Naive thymus-derived CD8-positive, alpha-beta T cell (primary cell): ENCODE results near the gene LIPC. TPM values are rescaled to one million over a fixed set of nuclear protein-coding genes. Genes with fewer than 3 reads are reported as not detected.
A peak's percentile ranks its signal among the peaks of the same experiment; 100 is the strongest.

Experiments
- ATAC-seq, 2 donors: fragments of 150-1000 bp; cut with Tn5 transposase in 1 of 2; sonication (Bioruptor Pico), chemical (Tn5 transposase) in 1 of 2; 1 replicate in 1 of 2; 2 replicates in 1 of 2; pipeline ENCODE4 v1.10.0; 2021; ENCODE audit warnings: mild to moderate bottlenecking in 2 of 2, moderate library complexity in 2 of 2
- POLR2A ChIA-PET: fragments of 350-600 bp; sonication (Branson Sonifier 250); formaldehyde crosslinking; loops from one replicate; lab custom pipeline; 2021; ENCODE audit warnings: antibody characterized with exemption; lab: Charles Lee
- DNase-seq, 10 donors: peaks; one replicate each; pipeline versions ENCODE4 v3.0.0 to v3.0.0-alpha.2; 2020 to 2022
- H3K27ac Mint-ChIP-seq, 10 donors: one replicate each; pipeline ENCODE4 v1.8.0; 2020 to 2022; ENCODE audit warnings: mild to moderate bottlenecking in 10 of 10, mixed read lengths in 10 of 10, moderate library complexity in 4 of 10, inconsistent platforms in 1 of 10
- H3K27me3 Mint-ChIP-seq, 5 donors: one replicate each; pipeline ENCODE4 v1.8.0; 2021 to 2022; ENCODE audit warnings: mixed read lengths in 5 of 5
- H3K36me3 Mint-ChIP-seq, 3 donors: one replicate each; pipeline ENCODE4 v1.8.0; 2020 to 2022; ENCODE audit warnings: mixed read lengths in 3 of 3, mild to moderate bottlenecking in 2 of 3, inconsistent platforms in 1 of 3
- H3K4me1 Mint-ChIP-seq, 4 donors: one replicate each; pipeline ENCODE4 v1.8.0; 2021 to 2022; ENCODE audit warnings: mixed read lengths in 4 of 4
- H3K4me3 Mint-ChIP-seq, 10 donors: one replicate each; pipeline ENCODE4 v1.8.0; 2020 to 2022; ENCODE audit warnings: mild to moderate bottlenecking in 10 of 10, mixed read lengths in 10 of 10, moderate library complexity in 6 of 10, inconsistent platforms in 1 of 10
- H3K9me3 Mint-ChIP-seq, 9 donors: one replicate each; pipeline ENCODE4 v1.8.0; 2020 to 2022; ENCODE audit warnings: mixed read lengths in 9 of 9, mild to moderate bottlenecking in 3 of 9, inconsistent platforms in 1 of 9, moderate library complexity in 1 of 9
- polyA plus RNA-seq, 3 donors: library from polyadenylated mRNA; unstranded; fragments of 300-500 nt; fragmentation: Illumina TruSeq; gene quantifications; one replicate each; pipeline ENCODE4 v1.2.3, GENCODE V29; 2021
- total RNA-seq, 8 experiments: library from RNA in 2 of 8; stranded (reverse) in 2 of 8; gene quantifications; one replicate each; pipeline ENCODE4 v1.2.3 and lab custom pipeline; 2021 to 2026

Gene LIPC
- total and polyA plus RNA-seq, 5 experiments from 2014 or later, result 0.64 to 4.4 (median 2.9) TPM

GRCh38 chr15:58510715-58511598, 79.2 kb downstream of the LIPC start:
- peaks cover 0 to 4% (median 0%) of the 10 kb centered on the region in 3 donors for H3K36me3 Mint-ChIP-seq
- DNase-seq, result no peak

GRCh38 chr15:58511599-58511987, 79.8 kb downstream of the LIPC start:
- POLR2A ChIA-PET, result no interaction called here
- Mint-ChIP-seq H3K9me3 (peaks cover 0 to 5% (median 0%) of the 10 kb centered on the region in 9 donors), H3K4me3 (no peak overlapping the region)

More at GRCh38 chr15:58510715-58511598, 79.2 kb downstream of the LIPC start:
- POLR2A ChIA-PET, result interaction anchor here (0.9 kb wide), 1 partner anchor 22 kb away, joined by 3 read pairs; no protein-coding TSS in a partner anchor
- no peak overlapping the region for H3K4me3 Mint-ChIP-seq
- peaks cover 0 to 4% (median 0%) of the 10 kb centered on the region in 9 donors for H3K9me3 Mint-ChIP-seq
- peaks cover 21 to 24% (median 23%) of the 10 kb centered on the region in 4 donors for H3K4me1 Mint-ChIP-seq
- ATAC-seq, result no peak
- no peaks in the 10 kb centered on the region for H3K27me3 Mint-ChIP-seq
- H3K27ac Mint-ChIP-seq, result no peak overlapping the region

GRCh38 chr15:58512522-58512921, 80.7 kb downstream of the LIPC start:
- POLR2A ChIA-PET, result no interaction called here

More at GRCh38 chr15:58511599-58511987, 79.8 kb downstream of the LIPC start:
- no peaks in the 10 kb centered on the region for H3K27me3 Mint-ChIP-seq
- ATAC-seq, result no peak
- H3K36me3 Mint-ChIP-seq, result peaks cover 0 to 4% (median 0%) of the 10 kb centered on the region in 3 donors
- DNase-seq, result no peak
- no peak overlapping the region for H3K27ac Mint-ChIP-seq
- H3K4me1 Mint-ChIP-seq, result peaks cover 18 to 24% (median 22%) of the 10 kb centered on the region in 4 donors

GRCh38 chr15:58513008-58513407, 81.2 kb downstream of the LIPC start:
- DNase-seq (no peak), ATAC-seq (no peak)
- POLR2A ChIA-PET, result no interaction called here
- Mint-ChIP-seq H3K27ac (peak overlapping the region in 2 of 10 donors; percentile 76), H3K4me3 (no peak overlapping the region), H3K36me3 (peaks cover 0 to 4% (median 0%) of the 10 kb centered on the region in 3 donors), H3K27me3 (no peaks in the 10 kb centered on the region), H3K9me3 (peaks cover 0 to 5% (median 0%) of the 10 kb centered on the region in 9 donors), H3K4me1 (peaks cover 24 to 34% (median 31%) of the 10 kb centered on the region in 4 donors)

More at GRCh38 chr15:58512522-58512921, 80.7 kb downstream of the LIPC start:
- peak overlapping the region in 2 of 10 donors; percentile 20 to 76 for H3K27ac Mint-ChIP-seq
- H3K27me3 Mint-ChIP-seq, result no peaks in the 10 kb centered on the region
- peaks cover 0 to 4% (median 0%) of the 10 kb centered on the region in 3 donors for H3K36me3 Mint-ChIP-seq
- ATAC-seq (no peak), DNase-seq (no peak)
- peaks cover 21 to 29% (median 27%) of the 10 kb centered on the region in 4 donors for H3K4me1 Mint-ChIP-seq
- H3K9me3 Mint-ChIP-seq, result peaks cover 0 to 5% (median 0%) of the 10 kb centered on the region in 9 donors
- no peak overlapping the region for H3K4me3 Mint-ChIP-seq

GRCh38 chr15:58513726-58514336, 82.0 kb downstream of the LIPC start:
- no peaks in the 10 kb centered on the region for H3K27me3 Mint-ChIP-seq
- peak overlapping the region in 1 of 10 donors; percentile 9 for H3K27ac Mint-ChIP-seq
- POLR2A ChIA-PET, result interaction anchor here (1.4 kb wide), 1 partner anchor 29 kb away, joined by 3 read pairs; no protein-coding TSS in a partner anchor
- H3K9me3 Mint-ChIP-seq, result peaks cover 0 to 5% (median 0%) of the 10 kb centered on the region in 9 donors
- H3K4me3 Mint-ChIP-seq, result peak overlapping the region in 2 of 10 donors; percentile 3 to 57
- DNase-seq (no peak), ATAC-seq (no peak)
- peaks cover 0 to 4% (median 0%) of the 10 kb centered on the region in 3 donors for H3K36me3 Mint-ChIP-seq
- H3K4me1 Mint-ChIP-seq, result peaks cover 32 to 42% (median 40%) of the 10 kb centered on the region in 4 donors

- H3K36me3 Mint-ChIP-seq, result peaks cover 0 to 4% (median 0%) of the 10 kb centered on the region in 3 donors
- POLR2A ChIA-PET, result interaction anchor here (0.6 to 1.2 kb wide), 2 partner anchors 10 to 231 kb away, joined by 3 to 5 read pairs; no protein-coding TSS in a partner anchor
- ATAC-seq (peak in 1 of 2 donors; percentile 17), DNase-seq (peak in 2 of 10 donors; percentile 20 to 25)
- peak overlapping the region; percentile 3 to 98 (median 85) for H3K27ac Mint-ChIP-seq
- peak overlapping the region in 9 of 10 donors; percentile 1 to 46 (median 21) for H3K4me3 Mint-ChIP-seq
- peaks cover 43 to 57% (median 54%) of the 10 kb centered on the region in 4 donors for H3K4me1 Mint-ChIP-seq
- H3K9me3 Mint-ChIP-seq, result peaks cover 0 to 5% (median 0%) of the 10 kb centered on the region in 9 donors
- H3K27me3 Mint-ChIP-seq, result no peaks in the 10 kb centered on the region
These were observed 84.0 kb downstream of the LIPC start for GRCh38 chr15:58515807-58516206.

GRCh38 chr15:58517252-58517681, 85.5 kb downstream of the LIPC start:
- peak overlapping the region; percentile 57 to 98 (median 92) for H3K27ac Mint-ChIP-seq
- H3K4me1 Mint-ChIP-seq, result peaks cover 53 to 67% (median 56%) of the 10 kb centered on the region in 4 donors
- peak overlapping the region in 9 of 10 donors; percentile 14 to 75 (median 53) for H3K4me3 Mint-ChIP-seq
- H3K36me3 Mint-ChIP-seq, result peaks cover 0 to 4% (median 0%) of the 10 kb centered on the region in 3 donors
- peak; percentile 56 to 57 for ATAC-seq
- POLR2A ChIA-PET, result interaction anchor here (0.7 to 1.8 kb wide), 6 partner anchors 8 to 226 kb away, joined by 3 to 4 read pairs (median 4); no protein-coding TSS in a partner anchor
- H3K9me3 Mint-ChIP-seq, result peaks cover 0 to 5% (median 0%) of the 10 kb centered on the region in 9 donors
- peak in 3 of 10 donors; percentile 19 to 56 (median 46) for DNase-seq
- H3K27me3 Mint-ChIP-seq, result no peaks in the 10 kb centered on the region

GRCh38 chr15:58517682-58518525, 86.1 kb downstream of the LIPC start:
- Mint-ChIP-seq H3K4me3 (peak overlapping the region; percentile 10 to 75 (median 41)), H3K27me3 (no peaks in the 10 kb centered on the region), H3K9me3 (peaks cover 0 to 5% (median 0%) of the 10 kb centered on the region in 9 donors), H3K27ac (peak overlapping the region; percentile 76 to 98 (median 92)), H3K4me1 (peaks cover 53 to 71% (median 58%) of the 10 kb centered on the region in 4 donors), H3K36me3 (peaks cover 0 to 4% (median 0%) of the 10 kb centered on the region in 3 donors)
- DNase-seq, result peak in 5 of 10 donors; percentile 12 to 61 (median 40)
- POLR2A ChIA-PET, result interaction anchor here (0.6 to 1.8 kb wide), 8 partner anchors 9 to 225 kb away, joined by 3 to 4 read pairs (median 3); no protein-coding TSS in a partner anchor
- ATAC-seq, result peak; percentile 29 to 49

- ATAC-seq, result peak; percentile 57 to 78
These were observed 86.8 kb downstream of the LIPC start for GRCh38 chr15:58518626-58519025.

GRCh38 chr15:58519516-58519915, 87.7 kb downstream of the LIPC start:
- POLR2A ChIA-PET, result interaction anchor here (0.7 to 1.3 kb wide), 3 partner anchors 12 to 159 kb away, joined by 3 to 5 read pairs (median 3); no protein-coding TSS in a partner anchor

More at GRCh38 chr15:58518626-58519025, 86.8 kb downstream of the LIPC start:
- peaks cover 0 to 5% (median 0%) of the 10 kb centered on the region in 9 donors for H3K9me3 Mint-ChIP-seq
- peak overlapping the region in 9 of 10 donors; percentile 3 to 71 (median 53) for H3K4me3 Mint-ChIP-seq
- peaks cover 0 to 4% (median 0%) of the 10 kb centered on the region in 3 donors for H3K36me3 Mint-ChIP-seq
- DNase-seq, result peak in 5 of 10 donors; percentile 10 to 70 (median 52)
- POLR2A ChIA-PET, result interaction anchor here (0.6 to 1.8 kb wide), 4 partner anchors 10 to 158 kb away, joined by 3 to 5 read pairs (median 4); no protein-coding TSS in a partner anchor
- peaks cover 53 to 72% (median 58%) of the 10 kb centered on the region in 4 donors for H3K4me1 Mint-ChIP-seq
- peak overlapping the region; percentile 76 to 98 (median 92) for H3K27ac Mint-ChIP-seq
- H3K27me3 Mint-ChIP-seq, result no peaks in the 10 kb centered on the region

More at GRCh38 chr15:58519516-58519915, 87.7 kb downstream of the LIPC start:
- ATAC-seq, result no peak
- Mint-ChIP-seq H3K36me3 (peaks cover 0 to 4% (median 0%) of the 10 kb centered on the region in 3 donors), H3K4me3 (peak overlapping the region in 4 of 10 donors; percentile 6 to 30 (median 17)), H3K4me1 (peaks cover 52 to 76% (median 57%) of the 10 kb centered on the region in 4 donors), H3K9me3 (peaks cover 0 to 5% (median 0%) of the 10 kb centered on the region in 9 donors), H3K27ac (peak overlapping the region in 8 of 10 donors; percentile 2 to 98 (median 92)), H3K27me3 (no peaks in the 10 kb centered on the region)
- no peak for DNase-seq
